ENCODE measurements around the gene REEP6.

Gene REEP6

GRCh38 chr19:1531587-1531986 is 40.6 kb downstream of the REEP6 start:
- Histone ChIP-seq H3K4me1 (ENCODE audit: control insufficient read depth, insufficient read depth, low read depth, low read length) (no peaks in the 10 kb centered on the region), H2BK120ac (ENCODE audit: low read depth, low read length) (no peak overlapping the region), H3K4ac (ENCODE audit: low read depth in 1 of 2, low read length in 2 of 2) (no peak overlapping the region), H2BK5ac (ENCODE audit: low read depth, low read length, poor library complexity, severe bottlenecking) (no peak overlapping the region), H3K18ac (ENCODE audit: low read depth in 1 of 2, low read length in 2 of 2) (no peak overlapping the region), H3K4me3 (ENCODE audit: insufficient read depth in 1 of 2, low read depth in 1 of 2, low read length in 2 of 2) (no peak overlapping the region), H3K27me3 (ENCODE audit: control insufficient read depth in 1 of 2, insufficient read depth in 1 of 2, low read length in 2 of 2) (peaks cover 0 to 25% of the 10 kb centered on the region in 2 experiments), H3K14ac (ENCODE audit: low read length in 2 of 2) (no peak overlapping the region), H4K8ac (ENCODE audit: low read length) (no peak overlapping the region), H2BK12ac (ENCODE audit: low read length in 2 of 2) (no peak overlapping the region), H3K9me3 (ENCODE audit: control insufficient read depth, low read length) (peaks cover 5% of the 10 kb centered on the region), H3K4me2 (ENCODE audit: low read length, poor library complexity, severe bottlenecking) (no peak overlapping the region), H2AFZ (ENCODE audit: low read depth, low read length) (no peak overlapping the region), H3K23ac (ENCODE audit: low read length in 2 of 2) (no peak overlapping the region), H3K9ac (ENCODE audit: low read length) (no peak overlapping the region), H3K27ac (ENCODE audit: low read length, poor library complexity, severe bottlenecking) (no peak overlapping the region), H3K36me3 (ENCODE audit: control insufficient read depth in 1 of 2, insufficient read depth in 2 of 2, low read depth in 1 of 2, low read length in 2 of 2) (peaks cover 0 to 5% of the 10 kb centered on the region in 2 experiments), H2AK5ac (ENCODE audit: low read length, severe bottlenecking) (no peak overlapping the region), H3K79me1 (replicated peaks; ENCODE audit: low read length, poor library complexity, severe bottlenecking) (no peaks in the 10 kb centered on the region), H4K91ac (ENCODE audit: low read length) (no peak overlapping the region), H2BK15ac (ENCODE audit: low read depth, poor library complexity, severe bottlenecking) (no peak overlapping the region)
- DNase-seq, result no peak
- 92% methylated on average over 11 of the region's 11 CpGs for WGBS

GRCh38 chr19:1532003-1532402 is 41.0 kb downstream of the REEP6 start:
- H2BK5ac ChIP-seq (ENCODE audit: low read depth, low read length, poor library complexity, severe bottlenecking), result no peak overlapping the region
- H3K23ac ChIP-seq (ENCODE audit: low read length in 2 of 2), result no peak overlapping the region
- WGBS, result 87% methylated on average over 8 of the region's 9 CpGs
- H2AK5ac ChIP-seq (ENCODE audit: low read length, severe bottlenecking), result no peak overlapping the region
- H3K9ac ChIP-seq (ENCODE audit: low read length), result no peak overlapping the region
- DNase-seq, result no peak
- no peak overlapping the region for H4K91ac ChIP-seq (ENCODE audit: low read length)
- H3K4me1 ChIP-seq (ENCODE audit: control insufficient read depth, insufficient read depth, low read depth, low read length), result no peaks in the 10 kb centered on the region
- no peak overlapping the region for H2BK12ac ChIP-seq (ENCODE audit: low read length in 2 of 2)
- no peak overlapping the region for H3K4me2 ChIP-seq (ENCODE audit: low read length, poor library complexity, severe bottlenecking)
- H3K27ac ChIP-seq (ENCODE audit: low read length, poor library complexity, severe bottlenecking), result no peak overlapping the region
- H2AFZ ChIP-seq (ENCODE audit: low read depth, low read length), result no peak overlapping the region
- no peak overlapping the region for H2BK120ac ChIP-seq (ENCODE audit: low read depth, low read length)
- no peak overlapping the region for H4K8ac ChIP-seq (ENCODE audit: low read length)
- H3K18ac ChIP-seq (ENCODE audit: low read depth in 1 of 2, low read length in 2 of 2), result no peak overlapping the region
- H3K27me3 ChIP-seq (ENCODE audit: control insufficient read depth in 1 of 2, insufficient read depth in 1 of 2, low read length in 2 of 2), result peaks cover 0 to 25% of the 10 kb centered on the region in 2 experiments
- H3K4ac ChIP-seq (ENCODE audit: low read depth in 1 of 2, low read length in 2 of 2), result no peak overlapping the region
- peaks cover 0 to 5% of the 10 kb centered on the region in 2 experiments for H3K36me3 ChIP-seq (ENCODE audit: control insufficient read depth in 1 of 2, insufficient read depth in 2 of 2, low read depth in 1 of 2, low read length in 2 of 2)
- no peak overlapping the region for H3K14ac ChIP-seq (ENCODE audit: low read length in 2 of 2)
- H3K79me1 ChIP-seq (replicated peaks; ENCODE audit: low read length, poor library complexity, severe bottlenecking), result no peaks in the 10 kb centered on the region
- H3K4me3 ChIP-seq (ENCODE audit: insufficient read depth in 1 of 2, low read depth in 1 of 2, low read length in 2 of 2), result no peak overlapping the region
- H2BK15ac ChIP-seq (ENCODE audit: low read depth, poor library complexity, severe bottlenecking), result no peak overlapping the region
- peaks cover 5% of the 10 kb centered on the region for H3K9me3 ChIP-seq (ENCODE audit: control insufficient read depth, low read length)

GRCh38 chr19:1533510-1534150 is 42.6 kb downstream of the REEP6 start:
- peaks cover 5% of the 10 kb centered on the region for H3K9me3 ChIP-seq (ENCODE audit: control insufficient read depth, low read length)
- H2AK5ac ChIP-seq (ENCODE audit: low read length, severe bottlenecking), result no peak overlapping the region
- H3K4me3 ChIP-seq (ENCODE audit: insufficient read depth in 1 of 2, low read depth in 1 of 2, low read length in 2 of 2), result peak overlapping the region in 1 of 2 experiments; percentile 3
- no peak overlapping the region for H2BK5ac ChIP-seq (ENCODE audit: low read depth, low read length, poor library complexity, severe bottlenecking)
- DNase-seq, result no peak
- no peaks in the 10 kb centered on the region for H3K79me1 ChIP-seq (replicated peaks; ENCODE audit: low read length, poor library complexity, severe bottlenecking)
- no peaks in the 10 kb centered on the region for H3K4me1 ChIP-seq (ENCODE audit: control insufficient read depth, insufficient read depth, low read depth, low read length)
- peaks cover 4 to 30% of the 10 kb centered on the region in 2 experiments for H3K27me3 ChIP-seq (ENCODE audit: control insufficient read depth in 1 of 2, insufficient read depth in 1 of 2, low read length in 2 of 2)
- no peak overlapping the region for H3K14ac ChIP-seq (ENCODE audit: low read length in 2 of 2)
- H4K91ac ChIP-seq (ENCODE audit: low read length), result no peak overlapping the region
- H3K27ac ChIP-seq (ENCODE audit: low read length, poor library complexity, severe bottlenecking), result no peak overlapping the region
- H3K4me2 ChIP-seq (ENCODE audit: low read length, poor library complexity, severe bottlenecking), result no peak overlapping the region
- H3K36me3 ChIP-seq (ENCODE audit: control insufficient read depth in 1 of 2, insufficient read depth in 2 of 2, low read depth in 1 of 2, low read length in 2 of 2), result peaks cover 0 to 5% of the 10 kb centered on the region in 2 experiments
- no peak overlapping the region for H4K8ac ChIP-seq (ENCODE audit: low read length)
- H3K18ac ChIP-seq (ENCODE audit: low read depth in 1 of 2, low read length in 2 of 2), result no peak overlapping the region
- H2AFZ ChIP-seq (ENCODE audit: low read depth, low read length), result no peak overlapping the region
- 76% methylated on average over 20 of the region's 23 CpGs for WGBS
- H2BK12ac ChIP-seq (ENCODE audit: low read length in 2 of 2), result no peak overlapping the region
- H2BK15ac ChIP-seq (ENCODE audit: low read depth, poor library complexity, severe bottlenecking), result no peak overlapping the region
- no peak overlapping the region for H3K4ac ChIP-seq (ENCODE audit: low read depth in 1 of 2, low read length in 2 of 2)
- no peak overlapping the region for H2BK120ac ChIP-seq (ENCODE audit: low read depth, low read length)
- H3K9ac ChIP-seq (ENCODE audit: low read length), result no peak overlapping the region
- no peak overlapping the region for H3K23ac ChIP-seq (ENCODE audit: low read length in 2 of 2)

- 90% methylated on average over 14 of the region's 14 CpGs for WGBS
- H2BK12ac ChIP-seq (ENCODE audit: low read length in 2 of 2), result no peak overlapping the region
- no peak overlapping the region for H2AK5ac ChIP-seq (ENCODE audit: low read length, severe bottlenecking)
These were observed 44.0 kb downstream of the REEP6 start for GRCh38 chr19:1534972-1535371.

More at GRCh38 chr19:1534972-1535371, 44.0 kb downstream of the REEP6 start:
- Histone ChIP-seq H3K4ac (ENCODE audit: low read depth in 1 of 2, low read length in 2 of 2) (no peak overlapping the region), H3K14ac (ENCODE audit: low read length in 2 of 2) (no peak overlapping the region), H3K18ac (ENCODE audit: low read depth in 1 of 2, low read length in 2 of 2) (no peak overlapping the region), H3K27me3 (ENCODE audit: control insufficient read depth in 1 of 2, insufficient read depth in 1 of 2, low read length in 2 of 2) (peaks cover 4 to 26% of the 10 kb centered on the region in 2 experiments), H3K79me1 (replicated peaks; ENCODE audit: low read length, poor library complexity, severe bottlenecking) (no peaks in the 10 kb centered on the region), H4K91ac (ENCODE audit: low read length) (no peak overlapping the region), H3K36me3 (ENCODE audit: control insufficient read depth in 1 of 2, insufficient read depth in 2 of 2, low read depth in 1 of 2, low read length in 2 of 2) (peaks cover 0 to 5% of the 10 kb centered on the region in 2 experiments), H3K4me3 (ENCODE audit: insufficient read depth in 1 of 2, low read depth in 1 of 2, low read length in 2 of 2) (no peak overlapping the region), H3K27ac (ENCODE audit: low read length, poor library complexity, severe bottlenecking) (no peak overlapping the region), H2AFZ (ENCODE audit: low read depth, low read length) (no peak overlapping the region), H4K8ac (ENCODE audit: low read length) (no peak overlapping the region), H3K9ac (ENCODE audit: low read length) (no peak overlapping the region), H2BK15ac (ENCODE audit: low read depth, poor library complexity, severe bottlenecking) (no peak overlapping the region), H2BK5ac (ENCODE audit: low read depth, low read length, poor library complexity, severe bottlenecking) (no peak overlapping the region), H3K4me2 (ENCODE audit: low read length, poor library complexity, severe bottlenecking) (no peak overlapping the region), H3K4me1 (ENCODE audit: control insufficient read depth, insufficient read depth, low read depth, low read length) (peaks cover 3% of the 10 kb centered on the region), H2BK120ac (ENCODE audit: low read depth, low read length) (no peak overlapping the region), H3K23ac (ENCODE audit: low read length in 2 of 2) (no peak overlapping the region), H3K9me3 (ENCODE audit: control insufficient read depth, low read length) (peaks cover 5% of the 10 kb centered on the region)
- DNase-seq, result no peak
